ENCODE results near the gene PDK2.

GRCh38 chr17:50067996-50068395 is 27.2 kb upstream of the PDK2 start:
- TF ChIP-seq CTCF (IDR thresholded peaks at IDR 0.05), result no peak
- TF ChIP-seq POLR2A (IDR thresholded peaks at IDR 0.05), result no peak
- no peak for TF ChIP-seq EP300 (IDR thresholded peaks at IDR 0.05)
